Stimulated activated CD8-positive, alpha-beta memory T cell treated with anti-CD3 and anti-CD28 coated beads, Interleukin-15, amount 100 ng/mL, for 1 hour (primary cell): ENCODE data around the gene FGF3.

Experiments
- DNase-seq: peaks from one replicate; pipeline ENCODE4 v3.0.0-alpha.2; 2020; ENCODE audit warnings: low read depth

The FGF3 gene

GRCh38 chr11:69823641-69824265, 4.5 kb upstream of the FGF3 start:
- no peak for DNase-seq

GRCh38 chr11:69822676-69823494, 3.7 kb upstream of the FGF3 start:
- no peak for DNase-seq

- no peak for DNase-seq
Measured at GRCh38 chr11:69821511-69822040, 2.4 kb upstream of the FGF3 start.

GRCh38 chr11:69820441-69820840, 1.2 kb upstream of the FGF3 start:
- no peak for DNase-seq

- no peak for DNase-seq
Measured at GRCh38 chr11:69819541-69820070, 390 bp upstream of the FGF3 start.

GRCh38 chr11:69818231-69818602, 999 bp downstream of the FGF3 start:
- no peak for DNase-seq

GRCh38 chr11:69817265-69818230, 1.7 kb downstream of the FGF3 start:
- no peak for DNase-seq

- no peak for DNase-seq
Measured at GRCh38 chr11:69816671-69817070, 2.5 kb downstream of the FGF3 start.

GRCh38 chr11:69815973-69816372, 3.2 kb downstream of the FGF3 start:
- DNase-seq = no peak

- no peak for DNase-seq
Measured at GRCh38 chr11:69814902-69815301, 4.3 kb downstream of the FGF3 start.

- no peak for DNase-seq
Measured at GRCh38 chr11:69814411-69814810, 4.8 kb downstream of the FGF3 start.

GRCh38 chr11:69813839-69814238, 5.4 kb downstream of the FGF3 start:
- no peak for DNase-seq

- no peak for DNase-seq
Measured at GRCh38 chr11:69812946-69813345, 6.3 kb downstream of the FGF3 start.

GRCh38 chr11:69812256-69812655, 7.0 kb downstream of the FGF3 start:
- no peak for DNase-seq

GRCh38 chr11:69811431-69811830, 7.8 kb downstream of the FGF3 start:
- DNase-seq = no peak

- DNase-seq = no peak
Measured at GRCh38 chr11:69810289-69811118, 8.7 kb downstream of the FGF3 start.

GRCh38 chr11:69808667-69809086, 10.5 kb downstream of the FGF3 start:
- DNase-seq = no peak

GRCh38 chr11:69807106-69807815, 12.0 kb downstream of the FGF3 start:
- no peak for DNase-seq

- no peak for DNase-seq
Measured at GRCh38 chr11:69804769-69805508, 14.3 kb downstream of the FGF3 start.
